Spleen (tissue), 11 donors: ENCODE measurements around the gene C19orf12. TPM values are rescaled to one million over a fixed set of nuclear protein-coding genes. Genes with fewer than 3 reads are reported as not detected.

Source experiments
- DNase-seq: peaks from one replicate; pipeline ENCODE4 v3.0.0-alpha.2; 2020
- H3K27ac ChIP-seq, 8 donors: fragments of 200-600 bp; sonication (generic) in 7 of 8; 1 replicate in 4 of 8; 2 replicates in 4 of 8; pipeline versions ENCODE4 v1.5.0 to v1.8.0; 2016 to 2021; ENCODE audit warnings: inconsistent platforms in 4 of 8, mild to moderate bottlenecking in 4 of 8, moderate library complexity in 1 of 8
- H3K27me3 ChIP-seq, 7 donors: fragments of 200-600 bp; sonication (generic) in 6 of 7; replicated peaks in 1 of 7; 1 replicate in 4 of 7; 2 replicates in 3 of 7; pipeline versions ENCODE4 v1.5.0 to v1.8.0; 2016 to 2021; ENCODE audit warnings: inconsistent platforms in 3 of 7, mild to moderate bottlenecking in 1 of 7
- H3K36me3 ChIP-seq, 6 donors: fragments of 200-600 bp; sonication (generic) in 5 of 6; 1 replicate in 4 of 6; 2 replicates in 2 of 6; pipeline versions ENCODE4 v1.5.0 to v1.8.0; 2016 to 2021; ENCODE audit warnings: inconsistent platforms in 2 of 6
- H3K4me1 ChIP-seq, 6 donors: fragments of 200-600 bp; sonication (generic) in 5 of 6; 1 replicate in 3 of 6; 2 replicates in 3 of 6; pipeline versions ENCODE4 v1.5.0 to v1.8.0; 2016 to 2021; ENCODE audit warnings: inconsistent platforms in 3 of 6
- H3K4me3 ChIP-seq, 8 donors: fragments of 200-600 bp; sonication (generic) in 7 of 8; 1 replicate in 4 of 8; 2 replicates in 4 of 8; pipeline versions ENCODE4 v1.5.0 to v1.8.0; 2016 to 2021; ENCODE audit warnings: inconsistent platforms in 4 of 8, mild to moderate bottlenecking in 4 of 8, moderate library complexity in 2 of 8
- H3K9me3 ChIP-seq, 8 donors: fragments of 200-600 bp; sonication (generic) in 7 of 8; 1 replicate in 4 of 8; 2 replicates in 4 of 8; pipeline versions ENCODE4 v1.5.0 to v1.8.0; 2016 to 2021; ENCODE audit warnings: inconsistent platforms in 4 of 8
- CTCF ChIP-seq, 11 experiments: fragments of 200-600 bp in 7 of 11; fragments of 450-650 bp in 4 of 11; sonication (generic) in 4 of 11; IDR thresholded peaks in 8 of 11; conservative IDR thresholded peaks in 3 of 11; 1 replicate in 7 of 11; 2 replicates in 4 of 11; pipeline versions ENCODE4 v1.4.0 to v1.8.0; 2016 to 2021; ENCODE audit warnings: antibody characterized with exemption in 11 of 11, inconsistent platforms in 4 of 11, mild to moderate bottlenecking in 1 of 11
- POLR2A ChIP-seq, 3 donors: fragments of 450-650 bp; IDR thresholded peaks; one replicate each; pipeline ENCODE4 v1.5.1; 2017; ENCODE audit warnings: antibody characterized with exemption in 3 of 3, mild to moderate bottlenecking in 1 of 3
- POLR2AphosphoS5 ChIP-seq, 3 donors: sonication (generic); formaldehyde crosslinking; IDR thresholded peaks; one replicate each; pipeline ENCODE4 v1.5.1; 2017; ENCODE audit warnings: antibody characterized with exemption in 3 of 3
- WGBS, 5 donors: extraction: QIAGEN DNeasy Blood & Tissue Kit in 3 of 5; methylation state at CpG; one replicate each; pipeline versions ENCODE4 v1.1.5 to v1.1.7; 2013 to 2018; 5-methylcytosine and 5-hydroxymethylcytosine counted together
- intact Hi-C: fragments of 100-400 bp; cut with DNase I; formaldehyde crosslinking; loops from one replicate; pipeline ENCODE4 v1.15.0; 2023; ENCODE audit warnings: low total_unique reads
- polyA plus RNA-seq, 3 donors: library from polyadenylated mRNA; stranded (reverse); fragments of 200-250 nt; gene quantifications; one replicate each; pipeline ENCODE4 v1.2.1, GENCODE V29; 2013
- total RNA-seq, 7 donors: library from RNA; depleted of rRNA in 3 of 7; stranded (reverse); fragments of >200 nt in 3 of 7; fragmentation: NEBNext Ultra II Directional in 4 of 7; extraction: Animal tissue kit (Norgen Biotek cat#: 25700) in 4 of 7; gene quantifications; one replicate each; pipeline versions ENCODE4 v1.1.0 to v1.2.1, GENCODE V29; 2016 to 2021
- donor health status: healthy with polysubstance abuse.
- donor health status: DM: no; HTN: no; CAD: no; lungs with moderate emphysema.
- donor health status: DM: no; HTN: no; CAD: no.
- donor health status: Bipolar disorder and iron deficiency.
- donor health status: healthy.
- donor health status: DM: no; HTN: no; CAD: no.
- donor health status: DM: yes; HTN: yes; CAD: no.

Gene C19orf12
- total and polyA plus RNA-seq, 10 donors = 13.8 to 36.9 (median 27.5) TPM

DNA sequence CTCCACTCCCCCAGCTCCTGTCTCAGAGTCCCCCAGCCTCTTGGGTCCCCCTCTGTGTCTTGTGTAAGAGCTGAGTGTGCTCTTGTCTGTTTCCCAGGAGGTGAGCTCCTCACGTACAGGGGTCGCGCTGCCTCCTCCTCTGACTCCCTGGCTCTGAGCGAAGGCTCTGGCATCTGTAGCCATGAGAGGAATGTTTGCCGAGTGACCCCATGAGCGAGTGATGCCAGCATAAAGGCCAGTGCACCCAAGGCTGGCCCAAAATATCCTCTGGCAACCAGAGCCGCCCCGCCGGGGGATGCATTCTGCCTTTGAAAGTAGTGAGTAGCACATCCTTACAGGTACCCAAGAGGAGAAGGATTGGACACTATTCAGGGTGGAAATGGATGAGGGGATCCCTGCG lies 26.2 kb upstream of the C19orf12 start:
- Histone ChIP-seq H3K36me3 (no peaks in the 10 kb centered on the region), H3K4me1 (no peaks in the 10 kb centered on the region), H3K9me3 (no peaks in the 10 kb centered on the region), H3K27me3 (peaks cover 0 to 25% (median 0%) of the 10 kb centered on the region in 7 donors), H3K4me3 (no peak overlapping the region), H3K27ac (no peak overlapping the region)
- intact Hi-C loops = no loop called here
- DNase-seq = no peak
- 81 to 93% (median 86%) methylated on average over 4 to 10 of the region's 10 CpGs for WGBS, 5 donors
- TF ChIP-seq POLR2AphosphoS5 (IDR thresholded peaks at IDR 0.05) (no peak), POLR2A (IDR thresholded peaks at IDR 0.05) (no peak), CTCF (IDR thresholded peaks at IDR 0.05 in 8 of 11, conservative IDR thresholded peaks at IDR 0.05 in 3 of 11) (no peak)

GRCh38 chr19:29737461-29738000 lies 22.5 kb upstream of the C19orf12 start:
- intact Hi-C loops = no loop called here
- Histone ChIP-seq H3K36me3 (no peaks in the 10 kb centered on the region), H3K4me3 (no peak overlapping the region), H3K27ac (no peak overlapping the region), H3K9me3 (no peaks in the 10 kb centered on the region), H3K4me1 (no peaks in the 10 kb centered on the region), H3K27me3 (peaks cover 0 to 27% (median 0%) of the 10 kb centered on the region in 7 donors)
- 77 to 89% (median 87%) methylated on average over 10 to 11 of the region's 11 CpGs for WGBS, 5 donors
- no peak for TF ChIP-seq CTCF (IDR thresholded peaks at IDR 0.05 in 8 of 11, conservative IDR thresholded peaks at IDR 0.05 in 3 of 11)
- no peak for TF ChIP-seq POLR2AphosphoS5 (IDR thresholded peaks at IDR 0.05)
- no peak for TF ChIP-seq POLR2A (IDR thresholded peaks at IDR 0.05)
- no peak for DNase-seq

GRCh38 chr19:29735829-29736228 lies 20.8 kb upstream of the C19orf12 start:
- Histone ChIP-seq H3K4me1 (no peaks in the 10 kb centered on the region), H3K27me3 (peaks cover 0 to 35% (median under 1%) of the 10 kb centered on the region in 7 donors), H3K9me3 (no peaks in the 10 kb centered on the region), H3K27ac (no peak overlapping the region), H3K36me3 (no peaks in the 10 kb centered on the region), H3K4me3 (no peak overlapping the region)
- intact Hi-C loops = no loop called here
- DNase-seq = peak; percentile 22
- WGBS, 5 donors = 79 to 87% (median 86%) methylated on average over 5 of the region's 5 CpGs
- TF ChIP-seq POLR2A (IDR thresholded peaks at IDR 0.05) (no peak), POLR2AphosphoS5 (IDR thresholded peaks at IDR 0.05) (no peak), CTCF (IDR thresholded peaks at IDR 0.05 in 8 of 11, conservative IDR thresholded peaks at IDR 0.05 in 3 of 11) (no peak)

GRCh38 chr19:29731331-29731850 lies 16.3 kb upstream of the C19orf12 start:
- Histone ChIP-seq H3K4me3 (no peak overlapping the region), H3K36me3 (no peaks in the 10 kb centered on the region), H3K27ac (no peak overlapping the region), H3K4me1 (peaks cover 0 to 4% (median 2%) of the 10 kb centered on the region in 6 donors), H3K9me3 (no peaks in the 10 kb centered on the region), H3K27me3 (peaks cover 0 to 58% (median 6%) of the 10 kb centered on the region in 7 donors)
- DNase-seq = no peak
- no peak for TF ChIP-seq POLR2AphosphoS5 (IDR thresholded peaks at IDR 0.05)
- TF ChIP-seq POLR2A (IDR thresholded peaks at IDR 0.05) = no peak
- TF ChIP-seq CTCF (IDR thresholded peaks at IDR 0.05 in 8 of 11, conservative IDR thresholded peaks at IDR 0.05 in 3 of 11) = no peak
- 89 to 94% (median 90%) methylated on average over 11 to 13 of the region's 13 CpGs for whole genome bisulfite sequencing, 5 donors
- intact Hi-C loops = no loop called here
